Subcutaneous adipose tissue (tissue), 4 donors: Measurements from ENCODE around the gene DLG5. TPM values are rescaled to one million over a fixed set of nuclear protein-coding genes. Genes with fewer than 3 reads are reported as not detected.

Experiments used
- CTCF ChIP-seq: fragments of 450-650 bp; IDR thresholded peaks from one replicate; pipeline ENCODE4 v1.5.1; 2016; ENCODE audit warnings: low read depth, mild to moderate bottlenecking, control low read depth, antibody characterized with exemption, moderate library complexity
- total RNA-seq, 4 donors: library from RNA; depleted of rRNA; stranded (reverse); fragments of >200 nt; gene quantifications; one replicate each; pipeline ENCODE4 v1.1.0, GENCODE V29; 2016

Gene DLG5
- total RNA-seq, 4 donors from 2014 or later, result 23.0 to 59.5 (median 33.7) TPM

GRCh38 chr10:77789016-77789415 is 137.5 kb downstream of the DLG5 start:
- TF ChIP-seq CTCF, result no peak

GRCh38 chr10:77788496-77789010 is 138.0 kb downstream of the DLG5 start:
- TF ChIP-seq CTCF, result no peak

- TF ChIP-seq CTCF, result no peak
Measured at GRCh38 chr10:77787440-77787839, 139.1 kb downstream of the DLG5 start.

GRCh38 chr10:77784856-77785255 is 141.7 kb downstream of the DLG5 start:
- no peak for TF ChIP-seq CTCF

- no peak for TF ChIP-seq CTCF
Measured at GRCh38 chr10:77782328-77783061, 144.1 kb downstream of the DLG5 start.

- TF ChIP-seq CTCF, result no peak
Measured at GRCh38 chr10:77781451-77782327, 144.9 kb downstream of the DLG5 start.

GRCh38 chr10:77780180-77780579 is 146.4 kb downstream of the DLG5 start:
- TF ChIP-seq CTCF, result no peak
